ENCODE data around the gene TMEM150B. TPM values are rescaled to one million over a fixed set of nuclear protein-coding genes. Genes with fewer than 3 reads are reported as not detected.

TMEM150B gene
- polyA plus RNA-seq, 3 donors = 10.1 to 65.6 (median 11.2) TPM

- TF ChIP-seq, protein P1, sequence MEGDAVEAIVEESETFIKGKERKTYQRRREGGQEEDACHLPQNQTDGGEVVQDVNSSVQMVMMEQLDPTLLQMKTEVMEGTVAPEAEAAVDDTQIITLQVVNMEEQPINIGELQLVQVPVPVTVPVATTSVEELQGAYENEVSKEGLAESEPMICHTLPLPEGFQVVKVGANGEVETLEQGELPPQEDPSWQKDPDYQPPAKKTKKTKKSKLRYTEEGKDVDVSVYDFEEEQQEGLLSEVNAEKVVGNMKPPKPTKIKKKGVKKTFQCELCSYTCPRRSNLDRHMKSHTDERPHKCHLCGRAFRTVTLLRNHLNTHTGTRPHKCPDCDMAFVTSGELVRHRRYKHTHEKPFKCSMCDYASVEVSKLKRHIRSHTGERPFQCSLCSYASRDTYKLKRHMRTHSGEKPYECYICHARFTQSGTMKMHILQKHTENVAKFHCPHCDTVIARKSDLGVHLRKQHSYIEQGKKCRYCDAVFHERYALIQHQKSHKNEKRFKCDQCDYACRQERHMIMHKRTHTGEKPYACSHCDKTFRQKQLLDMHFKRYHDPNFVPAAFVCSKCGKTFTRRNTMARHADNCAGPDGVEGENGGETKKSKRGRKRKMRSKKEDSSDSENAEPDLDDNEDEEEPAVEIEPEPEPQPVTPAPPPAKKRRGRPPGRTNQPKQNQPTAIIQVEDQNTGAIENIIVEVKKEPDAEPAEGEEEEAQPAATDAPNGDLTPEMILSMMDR (IDR thresholded peaks at IDR 0.05) = peak; percentile 95
- H3K4me1 ChIP-seq (ENCODE audit: control insufficient read depth in 1 of 2, insufficient read depth in 2 of 2, low read length in 2 of 2) = peaks cover 10 to 12% of the 10 kb centered on the region in 2 donors
- peak overlapping the region; percentile 13 for H3K9ac ChIP-seq (ENCODE audit: insufficient read depth, low read length, poor library complexity, severe bottlenecking)
- Mint-ChIP-seq H3K36me3 (no peaks in the 10 kb centered on the region), H3K4me3 (peak overlapping the region; percentile 66 to 79), H3K9me3 (peaks cover 0 to 2% (median 0%) of the 10 kb centered on the region in 7 donors), H3K27me3 (ENCODE audit: low read depth in 3 of 3) (peaks cover 0 to 13% (median 3%) of the 10 kb centered on the region in 3 donors), H3K4me1 (peaks cover 13% of the 10 kb centered on the region), H3K27ac (peak overlapping the region in 3 of 7 donors; percentile 25 to 72 (median 30))
- WGBS (ENCODE audit: insufficient coverage) = 3% methylated on average over 19 of the region's 42 CpGs
- no peak overlapping the region for H3K27ac ChIP-seq (ENCODE audit: low read depth in 1 of 2, low read length in 2 of 2)
- no peaks in the 10 kb centered on the region for H3K27me3 ChIP-seq (ENCODE audit: control insufficient read depth in 2 of 2, insufficient read depth in 2 of 2, low read length in 2 of 2)
- no peaks in the 10 kb centered on the region for H3K79me2 ChIP-seq (ENCODE audit: insufficient read depth, low read length)
- H3K4me2 ChIP-seq (replicated peaks; ENCODE audit: extremely low read depth, low read length, poor library complexity, severe bottlenecking) = peak overlapping the region; percentile 74
- DNase-seq = peak; percentile 78 to 92 (median 85)
- H3K36me3 ChIP-seq (replicated peaks in 1 of 2; ENCODE audit: control insufficient read depth in 1 of 2, insufficient read depth in 2 of 2, low read length in 2 of 2) = no peaks in the 10 kb centered on the region
- H4K20me1 ChIP-seq (ENCODE audit: insufficient read depth, low read length) = no peaks in the 10 kb centered on the region
- no peaks in the 10 kb centered on the region for H3K9me3 ChIP-seq (replicated peaks in 1 of 2; ENCODE audit: control insufficient read depth in 1 of 2, insufficient read depth in 1 of 2, low read length in 2 of 2)
- H3K4me3 ChIP-seq (replicated peaks in 1 of 3; ENCODE audit: low read depth in 2 of 3, low read length in 3 of 3) = peak overlapping the region in 2 of 3 experiments; percentile 26 to 65
- H2AFZ ChIP-seq (ENCODE audit: insufficient read depth, low read depth, low read length, poor library complexity, severe bottlenecking) = peak overlapping the region; percentile 93
- intact Hi-C loops (cut with micrococcal nuclease) = loop anchor here (5.0 kb wide), 3 partner anchors 36 to 86 kb away; partner anchors contain the start of genes KMT5C (in 2 of the 2), RPL28 (in 1 of the 2) and TMEM238 (in 1 of the 2)
Observed at GRCh38 chr19:55301459-55302317, 23.5 kb downstream of the TMEM150B start.

- Histone ChIP-seq H3K4me1 (ENCODE audit: control insufficient read depth in 1 of 2, insufficient read depth in 2 of 2, low read length in 2 of 2) (peaks cover 10 to 12% of the 10 kb centered on the region in 2 donors), H3K9me3 (replicated peaks in 1 of 2; ENCODE audit: control insufficient read depth in 1 of 2, insufficient read depth in 1 of 2, low read length in 2 of 2) (no peaks in the 10 kb centered on the region), H3K36me3 (replicated peaks in 1 of 2; ENCODE audit: control insufficient read depth in 1 of 2, insufficient read depth in 2 of 2, low read length in 2 of 2) (no peaks in the 10 kb centered on the region), H3K27ac (ENCODE audit: low read depth in 1 of 2, low read length in 2 of 2) (no peak overlapping the region), H4K20me1 (ENCODE audit: insufficient read depth, low read length) (no peaks in the 10 kb centered on the region), H3K4me2 (replicated peaks; ENCODE audit: extremely low read depth, low read length, poor library complexity, severe bottlenecking) (peak overlapping the region; percentile 74), H3K9ac (ENCODE audit: insufficient read depth, low read length, poor library complexity, severe bottlenecking) (no peak overlapping the region), H2AFZ (ENCODE audit: insufficient read depth, low read depth, low read length, poor library complexity, severe bottlenecking) (peak overlapping the region; percentile 93), H3K79me2 (ENCODE audit: insufficient read depth, low read length) (no peaks in the 10 kb centered on the region), H3K4me3 (replicated peaks in 1 of 3; ENCODE audit: low read depth in 2 of 3, low read length in 3 of 3) (peak overlapping the region in 1 of 3 experiments; percentile 65), H3K27me3 (ENCODE audit: control insufficient read depth in 2 of 2, insufficient read depth in 2 of 2, low read length in 2 of 2) (no peaks in the 10 kb centered on the region)
- intact Hi-C loops (cut with micrococcal nuclease) = loop anchor here (5.0 kb wide), 3 partner anchors 36 to 86 kb away; partner anchors contain the start of genes KMT5C (in 2 of the 2), RPL28 (in 1 of the 2) and TMEM238 (in 1 of the 2)
- DNase-seq = no peak
- no peak overlapping the region for H3K27ac Mint-ChIP-seq
- peak overlapping the region in 1 of 2 donors; percentile 79 for H3K4me3 Mint-ChIP-seq
- peaks cover 0 to 13% (median 3%) of the 10 kb centered on the region in 3 donors for H3K27me3 Mint-ChIP-seq (ENCODE audit: low read depth in 3 of 3)
- H3K9me3 Mint-ChIP-seq = peaks cover 0 to 2% (median 0%) of the 10 kb centered on the region in 7 donors
- WGBS (ENCODE audit: insufficient coverage) = 97% methylated on average over 9 of the region's 15 CpGs
- no peaks in the 10 kb centered on the region for H3K36me3 Mint-ChIP-seq
- H3K4me1 Mint-ChIP-seq = peaks cover 13% of the 10 kb centered on the region
- TF ChIP-seq, protein P1 (IDR thresholded peaks at IDR 0.05) = no peak
Observed at GRCh38 chr19:55300886-55301458, 24.2 kb downstream of the TMEM150B start.

Data from CD14-positive monocyte (primary cell).